PFSK-1 (cell line): Measurements from ENCODE around the gene PCDHGB1.

Source experiments
- FOXP2 ChIP-seq: optimal IDR thresholded peaks from 2 replicates; pipeline ENCODE3; 2011; ENCODE audit warnings: borderline replicate concordance, control low read depth, inconsistent platforms; ENCODE audit not compliant: insufficient read depth; ENCODE audit errors: extremely low read length, extremely low read depth
- POLR2AphosphoS5 ChIP-seq: IDR thresholded peaks from 2 replicates; pipeline ENCODE4 v1.6.1; 2012; ENCODE audit warnings: low read depth, mild to moderate bottlenecking, control low read depth, low read length, moderate library complexity
- SIN3A ChIP-seq: IDR thresholded peaks from 2 replicates; pipeline ENCODE4 v1.6.1; 2012; ENCODE audit warnings: mild to moderate bottlenecking, low read length, moderate library complexity, borderline replicate concordance; ENCODE audit not compliant: insufficient read depth
- TAF1 ChIP-seq: IDR thresholded peaks from 2 replicates; pipeline ENCODE4 v1.6.1; 2012; ENCODE audit warnings: low read length, control low read depth, borderline replicate concordance; ENCODE audit not compliant: insufficient read depth
- TF ChIP-seq, protein P1 (sequence below), 2 experiments: IDR thresholded peaks; 2 replicates each; pipeline versions ENCODE4 v1.6.1 to v1.8.0; 2011 to 2012; ENCODE audit warnings: low read depth in 2 of 2, low read length in 2 of 2, control low read depth in 1 of 2, inconsistent platforms in 1 of 2, mild to moderate bottlenecking in 1 of 2, moderate library complexity in 1 of 2; ENCODE audit not compliant: insufficient read depth in 1 of 2

The PCDHGB1 gene

DNA sequence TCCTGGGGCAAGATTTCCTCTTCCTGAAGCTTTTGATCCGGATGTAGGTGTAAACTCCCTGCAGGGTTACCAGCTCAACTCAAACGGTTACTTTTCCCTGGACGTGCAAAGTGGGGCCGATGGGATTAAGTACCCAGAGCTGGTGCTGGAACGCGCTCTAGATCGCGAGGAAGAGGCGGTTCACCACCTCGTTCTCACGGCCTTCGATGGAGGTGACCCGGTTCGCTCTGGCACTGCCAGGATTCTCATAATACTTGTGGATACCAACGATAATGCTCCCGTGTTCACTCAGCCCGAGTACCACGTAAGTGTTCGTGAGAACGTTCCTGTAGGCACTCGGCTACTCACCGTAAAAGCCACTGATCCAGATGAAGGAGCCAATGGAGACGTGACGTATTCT is 5.7 kb downstream of the PCDHGB1 start:
- TF ChIP-seq POLR2AphosphoS5 (no peak), TAF1 (no peak), FOXP2 (no peak), SIN3A (no peak)
- TF ChIP-seq, protein P1, sequence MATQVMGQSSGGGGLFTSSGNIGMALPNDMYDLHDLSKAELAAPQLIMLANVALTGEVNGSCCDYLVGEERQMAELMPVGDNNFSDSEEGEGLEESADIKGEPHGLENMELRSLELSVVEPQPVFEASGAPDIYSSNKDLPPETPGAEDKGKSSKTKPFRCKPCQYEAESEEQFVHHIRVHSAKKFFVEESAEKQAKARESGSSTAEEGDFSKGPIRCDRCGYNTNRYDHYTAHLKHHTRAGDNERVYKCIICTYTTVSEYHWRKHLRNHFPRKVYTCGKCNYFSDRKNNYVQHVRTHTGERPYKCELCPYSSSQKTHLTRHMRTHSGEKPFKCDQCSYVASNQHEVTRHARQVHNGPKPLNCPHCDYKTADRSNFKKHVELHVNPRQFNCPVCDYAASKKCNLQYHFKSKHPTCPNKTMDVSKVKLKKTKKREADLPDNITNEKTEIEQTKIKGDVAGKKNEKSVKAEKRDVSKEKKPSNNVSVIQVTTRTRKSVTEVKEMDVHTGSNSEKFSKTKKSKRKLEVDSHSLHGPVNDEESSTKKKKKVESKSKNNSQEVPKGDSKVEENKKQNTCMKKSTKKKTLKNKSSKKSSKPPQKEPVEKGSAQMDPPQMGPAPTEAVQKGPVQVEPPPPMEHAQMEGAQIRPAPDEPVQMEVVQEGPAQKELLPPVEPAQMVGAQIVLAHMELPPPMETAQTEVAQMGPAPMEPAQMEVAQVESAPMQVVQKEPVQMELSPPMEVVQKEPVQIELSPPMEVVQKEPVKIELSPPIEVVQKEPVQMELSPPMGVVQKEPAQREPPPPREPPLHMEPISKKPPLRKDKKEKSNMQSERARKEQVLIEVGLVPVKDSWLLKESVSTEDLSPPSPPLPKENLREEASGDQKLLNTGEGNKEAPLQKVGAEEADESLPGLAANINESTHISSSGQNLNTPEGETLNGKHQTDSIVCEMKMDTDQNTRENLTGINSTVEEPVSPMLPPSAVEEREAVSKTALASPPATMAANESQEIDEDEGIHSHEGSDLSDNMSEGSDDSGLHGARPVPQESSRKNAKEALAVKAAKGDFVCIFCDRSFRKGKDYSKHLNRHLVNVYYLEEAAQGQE (IDR thresholded peaks at IDR 0.05; ENCODE audit: insufficient read depth in 1 of 2, low read depth in 2 of 2, low read length in 2 of 2) = no peak

DNA sequence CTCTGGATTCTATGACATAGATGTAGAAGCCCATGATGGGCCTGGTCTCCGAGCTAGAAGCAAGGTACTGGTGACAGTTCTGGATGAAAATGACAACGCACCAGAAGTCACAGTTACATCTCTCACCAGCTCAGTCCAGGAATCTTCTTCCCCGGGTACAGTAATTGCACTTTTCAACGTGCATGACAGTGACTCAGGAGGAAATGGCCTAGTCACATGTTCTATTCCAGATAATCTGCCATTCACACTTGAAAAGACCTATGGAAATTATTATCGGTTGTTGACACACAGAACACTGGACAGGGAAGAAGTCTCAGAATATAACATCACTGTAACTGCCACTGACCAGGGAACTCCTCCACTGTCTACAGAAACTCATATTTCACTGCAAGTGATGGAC is 6.2 kb downstream of the PCDHGB1 start:
- TF ChIP-seq, protein P1 (IDR thresholded peaks at IDR 0.05; ENCODE audit: insufficient read depth in 1 of 2, low read depth in 2 of 2, low read length in 2 of 2) = no peak
- TF ChIP-seq SIN3A = no peak
- TF ChIP-seq FOXP2 = no peak
- TF ChIP-seq TAF1 = no peak
- TF ChIP-seq POLR2AphosphoS5 = no peak

DNA sequence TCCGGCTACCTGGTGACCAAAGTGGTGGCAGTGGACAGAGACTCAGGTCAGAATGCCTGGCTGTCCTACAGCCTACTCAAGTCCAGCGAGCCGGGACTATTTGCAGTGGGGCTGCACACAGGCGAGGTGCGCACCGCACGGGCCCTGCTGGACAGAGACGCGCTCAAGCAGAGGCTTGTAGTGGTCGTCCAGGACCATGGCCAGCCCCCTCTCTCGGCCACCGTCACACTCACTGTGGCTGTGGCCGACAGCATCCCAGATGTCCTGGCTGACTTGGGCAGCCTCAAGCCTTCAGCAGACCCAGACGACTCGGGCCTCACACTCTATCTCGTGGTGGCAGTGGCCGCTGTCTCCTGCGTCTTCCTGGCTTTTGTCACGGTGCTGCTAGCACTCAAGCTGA is 7.1 kb downstream of the PCDHGB1 start:
- TF ChIP-seq POLR2AphosphoS5 = no peak
- TF ChIP-seq FOXP2 = no peak
- no peak for TF ChIP-seq SIN3A
- TF ChIP-seq, protein P1 (IDR thresholded peaks at IDR 0.05; ENCODE audit: insufficient read depth in 1 of 2, low read depth in 2 of 2, low read length in 2 of 2) = peak in 1 of 2 experiments; percentile 53; a peak in 1 of 4 replicates
- TF ChIP-seq TAF1 = no peak

DNA sequence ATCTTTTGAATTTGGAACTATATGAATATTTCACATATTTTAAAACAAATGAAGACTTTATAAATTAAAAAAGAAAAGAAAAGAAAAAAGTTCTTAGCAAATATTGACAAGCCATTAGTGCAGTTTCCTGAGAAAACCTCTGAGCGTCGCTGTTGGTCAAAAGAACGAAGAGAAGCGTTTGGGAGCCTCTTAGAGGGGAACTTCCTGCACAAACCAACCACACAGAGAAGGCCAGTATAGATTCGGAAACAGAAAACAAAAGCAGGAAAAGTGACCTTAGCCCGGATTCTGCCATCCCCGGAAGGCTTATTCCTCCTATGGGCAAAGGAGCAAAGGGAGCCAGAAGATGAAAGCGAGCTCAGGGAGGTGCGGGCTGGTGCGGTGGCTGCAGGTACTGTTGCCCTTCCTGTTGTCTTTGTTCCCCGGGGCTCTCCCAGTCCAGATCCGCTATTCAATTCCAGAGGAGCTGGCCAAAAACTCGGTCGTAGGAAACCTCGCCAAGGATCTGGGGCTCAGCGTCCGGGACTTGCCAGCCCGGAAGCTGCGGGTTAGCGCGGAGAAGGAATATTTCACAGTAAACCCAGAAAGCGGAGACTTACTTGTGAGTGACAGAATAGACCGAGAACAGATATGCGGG is 10.0 kb downstream of the PCDHGB1 start, which contains the start of gene PCDHGB2:
Gene PCDHGB2 (plus strand): TSS at position 205 of the 637 bp plus-strand sequence. CDS start 142 bp downstream, at position 347.
- TF ChIP-seq POLR2AphosphoS5 (no peak), SIN3A (no peak), FOXP2 (no peak), TAF1 (no peak)
- TF ChIP-seq, protein P1 (IDR thresholded peaks at IDR 0.05; ENCODE audit: insufficient read depth in 1 of 2, low read depth in 2 of 2, low read length in 2 of 2) = no peak
